ENCODE measurements around the gene PID1.

The PID1 gene

DNA sequence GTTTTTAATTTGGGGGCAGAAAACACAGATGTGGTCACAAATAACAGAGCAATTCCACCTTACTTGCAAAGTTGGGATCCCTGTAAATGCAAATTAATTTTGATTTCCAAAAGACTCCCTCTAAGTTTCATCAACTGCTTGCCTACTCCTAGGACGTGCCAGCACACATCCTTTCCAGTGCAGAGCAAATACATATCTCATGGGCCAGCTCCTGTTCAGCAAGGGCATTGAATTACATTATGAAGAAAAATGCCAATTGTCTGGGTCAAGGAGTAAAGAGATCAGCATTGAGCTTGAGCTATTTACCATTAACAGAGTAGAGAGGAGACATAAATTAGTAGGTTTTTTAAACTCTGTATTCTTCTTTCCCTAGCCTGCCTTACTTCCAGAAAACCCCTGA is 18.8 kb downstream of the PID1 start:
- no peak overlapping the region for H2AFZ ChIP-seq (ENCODE audit: low read length)
- no peaks in the 10 kb centered on the region for H3K27me3 ChIP-seq (replicated peaks; ENCODE audit: insufficient read depth, low read length)
- no peak overlapping the region for H3K4me3 ChIP-seq (ENCODE audit: low read length)
- TF ChIP-seq EZH2phosphoT487 (IDR thresholded peaks at IDR 0.05; ENCODE audit: low read length), result no peak
- TF ChIP-seq EZH2 (optimal IDR thresholded peaks at IDR 0.05; ENCODE audit: low read depth, low read length), result no peak
- TF ChIP-seq, protein P1, sequence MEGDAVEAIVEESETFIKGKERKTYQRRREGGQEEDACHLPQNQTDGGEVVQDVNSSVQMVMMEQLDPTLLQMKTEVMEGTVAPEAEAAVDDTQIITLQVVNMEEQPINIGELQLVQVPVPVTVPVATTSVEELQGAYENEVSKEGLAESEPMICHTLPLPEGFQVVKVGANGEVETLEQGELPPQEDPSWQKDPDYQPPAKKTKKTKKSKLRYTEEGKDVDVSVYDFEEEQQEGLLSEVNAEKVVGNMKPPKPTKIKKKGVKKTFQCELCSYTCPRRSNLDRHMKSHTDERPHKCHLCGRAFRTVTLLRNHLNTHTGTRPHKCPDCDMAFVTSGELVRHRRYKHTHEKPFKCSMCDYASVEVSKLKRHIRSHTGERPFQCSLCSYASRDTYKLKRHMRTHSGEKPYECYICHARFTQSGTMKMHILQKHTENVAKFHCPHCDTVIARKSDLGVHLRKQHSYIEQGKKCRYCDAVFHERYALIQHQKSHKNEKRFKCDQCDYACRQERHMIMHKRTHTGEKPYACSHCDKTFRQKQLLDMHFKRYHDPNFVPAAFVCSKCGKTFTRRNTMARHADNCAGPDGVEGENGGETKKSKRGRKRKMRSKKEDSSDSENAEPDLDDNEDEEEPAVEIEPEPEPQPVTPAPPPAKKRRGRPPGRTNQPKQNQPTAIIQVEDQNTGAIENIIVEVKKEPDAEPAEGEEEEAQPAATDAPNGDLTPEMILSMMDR (IDR thresholded peaks at IDR 0.05; ENCODE audit: low read length), result no peak
- H3K36me3 ChIP-seq (replicated peaks; ENCODE audit: insufficient read depth, low read length), result no peaks in the 10 kb centered on the region
- H3K79me2 ChIP-seq (ENCODE audit: low read length), result no peaks in the 10 kb centered on the region
- no peak overlapping the region for H3K4me2 ChIP-seq (ENCODE audit: low read depth, low read length)
- H4K20me1 ChIP-seq (ENCODE audit: insufficient read depth, low read length), result no peaks in the 10 kb centered on the region
- H3K27ac ChIP-seq (ENCODE audit: low read length), result no peak overlapping the region
- H3K9me3 ChIP-seq (replicated peaks; ENCODE audit: insufficient read depth, low read length), result no peaks in the 10 kb centered on the region
- no peaks in the 10 kb centered on the region for H3K9me2 ChIP-seq (replicated peaks; ENCODE audit: insufficient read depth, low read length)
- no peak overlapping the region for H3K9ac ChIP-seq (ENCODE audit: low read length)
- no peaks in the 10 kb centered on the region for H3F3A ChIP-seq (ENCODE audit: insufficient read depth, low read length)
- DNase-seq, result no peak
- H3K4me1 ChIP-seq (ENCODE audit: low read length), result no peaks in the 10 kb centered on the region

DNA sequence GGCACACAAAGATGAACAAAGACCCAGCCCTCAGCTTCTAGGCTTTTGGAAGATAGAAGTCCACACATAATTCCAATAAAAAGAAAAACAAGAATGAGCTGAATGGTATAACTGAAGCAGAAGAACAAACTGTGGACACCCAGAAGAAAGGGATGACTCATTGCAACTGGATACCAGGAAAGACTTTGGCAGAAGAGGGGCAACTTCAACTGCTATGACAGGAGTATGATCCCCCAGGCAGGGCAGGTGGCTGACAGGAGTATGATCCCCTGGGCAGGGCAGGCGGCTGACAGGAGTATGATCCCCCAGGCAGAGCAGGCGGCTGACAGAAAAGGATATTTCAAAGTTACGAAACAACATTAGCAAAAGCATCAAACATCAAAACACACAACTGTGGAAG is 21.6 kb downstream of the PID1 start:
- no peak overlapping the region for H3K4me2 ChIP-seq (ENCODE audit: low read depth, low read length)
- no peak overlapping the region for H2AFZ ChIP-seq (ENCODE audit: low read length)
- no peaks in the 10 kb centered on the region for H3K79me2 ChIP-seq (ENCODE audit: low read length)
- TF ChIP-seq EZH2 (optimal IDR thresholded peaks at IDR 0.05; ENCODE audit: low read depth, low read length) (no peak), EZH2phosphoT487 (IDR thresholded peaks at IDR 0.05; ENCODE audit: low read length) (no peak)
- TF ChIP-seq, protein P1 (IDR thresholded peaks at IDR 0.05; ENCODE audit: low read length), result no peak
- no peaks in the 10 kb centered on the region for H3F3A ChIP-seq (ENCODE audit: insufficient read depth, low read length)
- H3K27ac ChIP-seq (ENCODE audit: low read length), result no peak overlapping the region
- no peak for DNase-seq
- H3K27me3 ChIP-seq (replicated peaks; ENCODE audit: insufficient read depth, low read length), result no peaks in the 10 kb centered on the region
- no peaks in the 10 kb centered on the region for H3K9me2 ChIP-seq (replicated peaks; ENCODE audit: insufficient read depth, low read length)
- no peak overlapping the region for H3K9ac ChIP-seq (ENCODE audit: low read length)
- no peak overlapping the region for H3K4me3 ChIP-seq (ENCODE audit: low read length)
- H4K20me1 ChIP-seq (ENCODE audit: insufficient read depth, low read length), result no peaks in the 10 kb centered on the region
- no peaks in the 10 kb centered on the region for H3K4me1 ChIP-seq (ENCODE audit: low read length)
- no peaks in the 10 kb centered on the region for H3K9me3 ChIP-seq (replicated peaks; ENCODE audit: insufficient read depth, low read length)
- no peaks in the 10 kb centered on the region for H3K36me3 ChIP-seq (replicated peaks; ENCODE audit: insufficient read depth, low read length)

GRCh38 chr2:229246334-229246733 is 24.8 kb downstream of the PID1 start:
- H3K4me2 ChIP-seq (ENCODE audit: low read depth, low read length), result no peak overlapping the region

More at GRCh38 chr2:229246334-229246733, 24.8 kb downstream of the PID1 start:
- TF ChIP-seq EZH2phosphoT487 (IDR thresholded peaks at IDR 0.05; ENCODE audit: low read length), result no peak
- TF ChIP-seq, protein P1 (IDR thresholded peaks at IDR 0.05; ENCODE audit: low read length), result no peak
- TF ChIP-seq EZH2 (optimal IDR thresholded peaks at IDR 0.05; ENCODE audit: low read depth, low read length), result no peak
- no peaks in the 10 kb centered on the region for H3K27me3 ChIP-seq (replicated peaks; ENCODE audit: insufficient read depth, low read length)
- H3K36me3 ChIP-seq (replicated peaks; ENCODE audit: insufficient read depth, low read length), result no peaks in the 10 kb centered on the region
- H3K4me3 ChIP-seq (ENCODE audit: low read length), result no peak overlapping the region
- DNase-seq, result no peak
- H3K9me2 ChIP-seq (replicated peaks; ENCODE audit: insufficient read depth, low read length), result no peaks in the 10 kb centered on the region
- H3K27ac ChIP-seq (ENCODE audit: low read length), result no peak overlapping the region
- H3K9me3 ChIP-seq (replicated peaks; ENCODE audit: insufficient read depth, low read length), result no peaks in the 10 kb centered on the region
- no peaks in the 10 kb centered on the region for H3K79me2 ChIP-seq (ENCODE audit: low read length)
- H3F3A ChIP-seq (ENCODE audit: insufficient read depth, low read length), result no peaks in the 10 kb centered on the region
- H3K9ac ChIP-seq (ENCODE audit: low read length), result no peak overlapping the region
- no peak overlapping the region for H2AFZ ChIP-seq (ENCODE audit: low read length)
- no peaks in the 10 kb centered on the region for H3K4me1 ChIP-seq (ENCODE audit: low read length)
- no peaks in the 10 kb centered on the region for H4K20me1 ChIP-seq (ENCODE audit: insufficient read depth, low read length)
